Measurements from ENCODE around the gene SOAT1. TPM values are rescaled to one million over a fixed set of nuclear protein-coding genes. Genes with fewer than 3 reads are reported as not detected.

Gene SOAT1
- total RNA-seq, 1 experiment from 2014 or later = 7.5 TPM

DNA sequence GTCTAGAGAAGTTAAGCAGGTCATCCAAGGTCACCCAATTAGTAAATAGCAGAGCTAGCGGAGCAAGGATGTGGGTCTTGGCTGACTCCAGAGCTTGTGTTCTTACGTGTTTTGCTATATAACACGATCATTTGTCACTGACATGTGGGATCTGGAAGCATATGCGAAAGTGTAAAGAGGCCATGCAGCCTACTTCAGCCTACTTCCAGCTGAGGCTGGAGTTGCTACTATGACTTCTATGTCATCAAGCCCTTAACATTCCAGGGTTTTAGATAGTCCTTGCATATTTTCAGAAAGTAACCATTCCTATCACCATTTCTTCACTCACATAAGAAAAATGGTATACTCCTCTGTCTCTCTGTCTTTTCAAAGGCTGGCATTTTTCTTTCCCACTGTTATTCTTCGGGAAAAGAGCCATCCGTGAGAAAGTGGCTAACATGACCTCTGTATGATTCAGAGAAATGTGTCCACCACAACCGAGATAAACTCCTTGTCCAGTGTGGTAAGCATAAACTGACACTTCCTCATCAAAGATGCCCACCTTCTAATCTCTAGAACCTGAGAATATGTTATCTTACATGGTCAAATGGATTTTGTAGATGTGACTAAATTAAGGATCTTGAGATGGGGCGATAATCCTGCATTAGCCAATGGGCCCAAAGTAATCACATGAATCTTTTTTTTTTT is 40.2 kb upstream of the SOAT1 start:
- H4K91ac ChIP-seq (ENCODE audit: insufficient read length, low read depth, low read length) = no peak overlapping the region
- no peak overlapping the region for H4K5ac ChIP-seq (ENCODE audit: insufficient read length, low read depth, low read length)
- H3K4me1 ChIP-seq (ENCODE audit: insufficient read depth, low read length) = no peaks in the 10 kb centered on the region
- no peak overlapping the region for H2BK20ac ChIP-seq (ENCODE audit: low read depth, low read length, poor library complexity, severe bottlenecking)
- no peak overlapping the region for H3T11ph ChIP-seq (ENCODE audit: low read length)
- H3K79me1 ChIP-seq (ENCODE audit: insufficient read depth, low read depth, low read length, poor library complexity, severe bottlenecking) = no peaks in the 10 kb centered on the region
- H3K23ac ChIP-seq (ENCODE audit: insufficient read length, low read depth, low read length) = no peak overlapping the region
- no peak overlapping the region for H3K56ac ChIP-seq (ENCODE audit: insufficient read length, low read depth, low read length)
- Mint-ChIP-seq H3K4me1 (no peaks in the 10 kb centered on the region), H3K36me3 (ENCODE audit: insufficient read depth in 1 of 3, low read depth in 3 of 3) (no peaks in the 10 kb centered on the region), H3K4me3 (no peak overlapping the region), H3K27ac (no peak overlapping the region), H3K27me3 (ENCODE audit: low read depth) (no peaks in the 10 kb centered on the region; the same call in 1 of the 2 replicates), H3K9me3 (no peaks in the 10 kb centered on the region)
- H3K18ac ChIP-seq (ENCODE audit: insufficient read length, low read depth, low read length) = no peak overlapping the region
- no peak overlapping the region for H4K8ac ChIP-seq (replicated peaks; ENCODE audit: insufficient read length, low read depth, low read length)
- no peak overlapping the region for H3K14ac ChIP-seq (ENCODE audit: insufficient read depth, low read length)
- H3K27me3 ChIP-seq (ENCODE audit: insufficient read depth, low read length) = no peaks in the 10 kb centered on the region
- TF ChIP-seq, protein P1, sequence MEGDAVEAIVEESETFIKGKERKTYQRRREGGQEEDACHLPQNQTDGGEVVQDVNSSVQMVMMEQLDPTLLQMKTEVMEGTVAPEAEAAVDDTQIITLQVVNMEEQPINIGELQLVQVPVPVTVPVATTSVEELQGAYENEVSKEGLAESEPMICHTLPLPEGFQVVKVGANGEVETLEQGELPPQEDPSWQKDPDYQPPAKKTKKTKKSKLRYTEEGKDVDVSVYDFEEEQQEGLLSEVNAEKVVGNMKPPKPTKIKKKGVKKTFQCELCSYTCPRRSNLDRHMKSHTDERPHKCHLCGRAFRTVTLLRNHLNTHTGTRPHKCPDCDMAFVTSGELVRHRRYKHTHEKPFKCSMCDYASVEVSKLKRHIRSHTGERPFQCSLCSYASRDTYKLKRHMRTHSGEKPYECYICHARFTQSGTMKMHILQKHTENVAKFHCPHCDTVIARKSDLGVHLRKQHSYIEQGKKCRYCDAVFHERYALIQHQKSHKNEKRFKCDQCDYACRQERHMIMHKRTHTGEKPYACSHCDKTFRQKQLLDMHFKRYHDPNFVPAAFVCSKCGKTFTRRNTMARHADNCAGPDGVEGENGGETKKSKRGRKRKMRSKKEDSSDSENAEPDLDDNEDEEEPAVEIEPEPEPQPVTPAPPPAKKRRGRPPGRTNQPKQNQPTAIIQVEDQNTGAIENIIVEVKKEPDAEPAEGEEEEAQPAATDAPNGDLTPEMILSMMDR (conservative IDR thresholded peaks at IDR 0.05) = no peak
- H2BK15ac ChIP-seq (ENCODE audit: low read depth, low read length) = no peak overlapping the region
- no peaks in the 10 kb centered on the region for H4K20me1 ChIP-seq (ENCODE audit: control insufficient read depth, insufficient read depth, insufficient read length)
- no peak overlapping the region for H2AFZ ChIP-seq (ENCODE audit: low read length)
- H3K23me2 ChIP-seq (ENCODE audit: insufficient read length, low read depth, low read length, poor library complexity, severe bottlenecking) = no peaks in the 10 kb centered on the region
- H3K4ac ChIP-seq (ENCODE audit: low read depth, low read length) = no peak overlapping the region
- no peak for DNase-seq
- no peaks in the 10 kb centered on the region for H3K9me3 ChIP-seq (ENCODE audit: control insufficient read depth, low read depth, low read length)
- no peaks in the 10 kb centered on the region for H3K79me2 ChIP-seq (ENCODE audit: insufficient read depth, low read length)
- H3K27ac ChIP-seq (ENCODE audit: insufficient read length, low read depth, low read length) = no peak overlapping the region
- H3K4me2 ChIP-seq (ENCODE audit: insufficient read depth, insufficient read length, low read length) = no peak overlapping the region
- no peak overlapping the region for H2BK5ac ChIP-seq (ENCODE audit: insufficient read length, low read length)
- H2BK120ac ChIP-seq (ENCODE audit: low read depth, low read length, poor library complexity, severe bottlenecking) = no peak overlapping the region
- H2AK5ac ChIP-seq (ENCODE audit: insufficient read length, low read length) = no peak overlapping the region
- no CpG with 5 or more reads among the region's 8 CpGs for WGBS (ENCODE audit: extremely low coverage, insufficient read length, low lambda C conversion rate)
- H3K9ac ChIP-seq (ENCODE audit: extremely low read depth, insufficient read length, low read length) = no peak overlapping the region
- no peak overlapping the region for H2BK12ac ChIP-seq (ENCODE audit: insufficient read length, low read depth, low read length)

Data from H9 (cell line).